ENCODE measurements around the gene UPF3A.

GRCh38 chr13:114241918-114242317 is 39.5 kb upstream of the UPF3A start:
- TF ChIP-seq CTCF (IDR thresholded peaks at IDR 0.05; ENCODE audit: poor library complexity), result no peak
- TF ChIP-seq EZH2phosphoT487 (IDR thresholded peaks at IDR 0.05; ENCODE audit: low read depth, severe bottlenecking, unreplicated experiment), result no peak
- no peak for TF ChIP-seq EZH2 (IDR thresholded peaks at IDR 0.05; ENCODE audit: borderline replicate concordance)

Measured in hepatocyte (in vitro differentiated cells).